H54 (cell line): Measurements from ENCODE around the gene CD63.

Source experiments
- DNase-seq: peaks from one replicate; pipeline ENCODE4 v3.0.0; 2011; ENCODE audit warnings: low spot score, mixed read lengths; ENCODE audit not compliant: insufficient read length
- FAIRE-seq: peaks from 3 replicates; lab custom pipeline; 2011; peaks lifted over from hg19 to GRCh38; lab: Jason Lieb, UNC
- POLR2A ChIP-seq: IDR thresholded peaks from 2 replicates; pipeline ENCODE4 v1.6.1; 2011; ENCODE audit warnings: low read depth, mild to moderate bottlenecking, low read length

The CD63 gene

GRCh38 chr12:55711786-55712553, 16.8 kb downstream of the CD63 start:
- TF ChIP-seq POLR2A = no peak
- DNase-seq (no peak), FAIRE-seq (no peak)

- no peak for TF ChIP-seq POLR2A
- DNase-seq (no peak), FAIRE-seq (no peak)
Measured at GRCh38 chr12:55708695-55709233, 20.0 kb downstream of the CD63 start.

- no peak for TF ChIP-seq POLR2A
- DNase-seq (peak; percentile 74), FAIRE-seq (no peak)
Measured at GRCh38 chr12:55707841-55708694, 20.7 kb downstream of the CD63 start, which contains the start of gene ITGA7. TSS of gene ITGA7 (minus strand) at chr12:55707904. CDS start at chr12:55707682, 222 bp downstream.

- TF ChIP-seq POLR2A = no peak
- FAIRE-seq (no peak), DNase-seq (no peak)
Measured at GRCh38 chr12:55707219-55707671, 21.6 kb downstream of the CD63 start.

- FAIRE-seq (no peak), DNase-seq (no peak)
- TF ChIP-seq POLR2A = no peak
Measured at GRCh38 chr12:55706568-55707218, 22.1 kb downstream of the CD63 start.

- DNase-seq = no peak
- no peak for TF ChIP-seq POLR2A
Measured at GRCh38 chr12:55705782-55706402, 22.9 kb downstream of the CD63 start.

GRCh38 chr12:55704824-55705718, 23.7 kb downstream of the CD63 start:
- FAIRE-seq (no peak), DNase-seq (no peak)
- no peak for TF ChIP-seq POLR2A

More at GRCh38 chr12:55705782-55706402, 22.9 kb downstream of the CD63 start:
- no peak for FAIRE-seq

GRCh38 chr12:55703901-55704761, 24.7 kb downstream of the CD63 start:
- no peak for DNase-seq
- no peak for TF ChIP-seq POLR2A
- FAIRE-seq = no peak

GRCh38 chr12:55703288-55703687, 25.5 kb downstream of the CD63 start:
- no peak for DNase-seq
- no peak for FAIRE-seq
- no peak for TF ChIP-seq POLR2A

GRCh38 chr12:55702861-55703260, 25.9 kb downstream of the CD63 start:
- FAIRE-seq (no peak), DNase-seq (no peak)
- no peak for TF ChIP-seq POLR2A

GRCh38 chr12:55700255-55701018, 28.4 kb downstream of the CD63 start:
- TF ChIP-seq POLR2A = no peak
- DNase-seq (peak; percentile 74), FAIRE-seq (peak; percentile 83)
